H9 (cell line): Measurements from ENCODE around the gene MATN1. TPM values are rescaled to one million over a fixed set of nuclear protein-coding genes. Genes with fewer than 3 reads are reported as not detected.

ENCODE experiments used
- DNase-seq: peaks from one replicate; pipeline ENCODE4 v3.0.0-alpha.2; 2017
- H2AFZ ChIP-seq: one replicate; pipeline ENCODE4 v1.6.1; 2013; ENCODE audit warnings: mild to moderate bottlenecking, low read length, control low read depth, moderate library complexity
- H2AK5ac ChIP-seq: 2 replicates; pipeline ENCODE4 v1.6.1; 2013; ENCODE audit warnings: low read length, control low read depth, mixed read lengths; ENCODE audit not compliant: insufficient read length
- H2BK120ac ChIP-seq: one replicate; pipeline ENCODE4 v1.6.1; 2013; ENCODE audit warnings: low read depth, mild to moderate bottlenecking, low read length, control low read depth, inconsistent platforms; ENCODE audit not compliant: poor library complexity, severe bottlenecking
- H2BK12ac ChIP-seq: 2 replicates; pipeline ENCODE4 v1.6.1; 2013; ENCODE audit warnings: low read length, control low read depth, mixed read lengths, low read depth; ENCODE audit not compliant: insufficient read length
- H2BK15ac ChIP-seq: 2 replicates; pipeline ENCODE4 v1.6.1; 2013; ENCODE audit warnings: low read depth, low read length, control low read depth
- H2BK20ac ChIP-seq: one replicate; pipeline ENCODE4 v1.6.1; 2013; ENCODE audit warnings: low read depth, mild to moderate bottlenecking, low read length, control low read depth, inconsistent platforms; ENCODE audit not compliant: poor library complexity, severe bottlenecking
- H2BK5ac ChIP-seq: 2 replicates; pipeline ENCODE4 v1.6.1; 2013; ENCODE audit warnings: low read length, control low read depth, mixed read lengths; ENCODE audit not compliant: insufficient read length
- H3K14ac ChIP-seq: 2 replicates; pipeline ENCODE4 v1.6.1; 2013; ENCODE audit warnings: low read length, control low read depth; ENCODE audit not compliant: insufficient read depth
- H3K18ac ChIP-seq: 2 replicates; pipeline ENCODE4 v1.6.1; 2013; ENCODE audit warnings: low read depth, mild to moderate bottlenecking, mixed read lengths, low read length, control low read depth; ENCODE audit not compliant: insufficient read length
- H3K23ac ChIP-seq: 2 replicates; pipeline ENCODE4 v1.6.1; 2013; ENCODE audit warnings: low read length, control low read depth, mixed read lengths, low read depth; ENCODE audit not compliant: insufficient read length
- H3K23me2 ChIP-seq: 2 replicates; pipeline ENCODE4 v1.6.1; 2013; ENCODE audit warnings: low read depth, mild to moderate bottlenecking, mixed read lengths, low read length, control low read depth; ENCODE audit not compliant: insufficient read length, poor library complexity, severe bottlenecking
- H3K27ac ChIP-seq: 2 replicates; pipeline ENCODE4 v1.5.1; 2013; ENCODE audit warnings: low read length, control low read depth, mixed read lengths, low read depth; ENCODE audit not compliant: insufficient read length
- H3K27me3 ChIP-seq: 2 replicates; pipeline ENCODE4 v1.6.1; 2013; ENCODE audit warnings: low read length, control low read depth, inconsistent platforms; ENCODE audit not compliant: insufficient read depth
- H3K4ac ChIP-seq: 2 replicates; pipeline ENCODE4 v1.6.1; 2013; ENCODE audit warnings: low read depth, mild to moderate bottlenecking, control low read depth, inconsistent platforms, low read length, moderate library complexity
- H3K4me1 ChIP-seq: 2 replicates; pipeline ENCODE4 v1.6.1; 2013; ENCODE audit warnings: low read length, control low read depth, inconsistent platforms; ENCODE audit not compliant: insufficient read depth
- H3K4me2 ChIP-seq: 2 replicates; pipeline ENCODE4 v1.6.1; 2013; ENCODE audit warnings: low read length, control low read depth, mixed read lengths; ENCODE audit not compliant: insufficient read length, insufficient read depth
- H3K56ac ChIP-seq: 2 replicates; pipeline ENCODE4 v1.6.1; 2013; ENCODE audit warnings: low read depth, mild to moderate bottlenecking, mixed read lengths, low read length, control low read depth; ENCODE audit not compliant: insufficient read length
- H3K79me1 ChIP-seq: 2 replicates; pipeline ENCODE4 v1.6.1; 2013; ENCODE audit warnings: low read depth, mild to moderate bottlenecking, moderate library complexity, low read length, control low read depth, inconsistent platforms; ENCODE audit not compliant: insufficient read depth, poor library complexity, severe bottlenecking
- H3K79me2 ChIP-seq: 2 replicates; pipeline ENCODE4 v1.6.1; 2013; ENCODE audit warnings: low read length, control low read depth, inconsistent platforms; ENCODE audit not compliant: insufficient read depth
- H3K9ac ChIP-seq: 2 replicates; pipeline ENCODE4 v1.6.1; 2013; ENCODE audit warnings: low read length, control low read depth, mixed read lengths; ENCODE audit not compliant: insufficient read length; ENCODE audit errors: extremely low read depth
- H3K9me3 ChIP-seq: one replicate; pipeline ENCODE4 v1.6.1; 2013; ENCODE audit warnings: low read depth, low read length, inconsistent platforms; ENCODE audit not compliant: control insufficient read depth
- H3T11ph ChIP-seq: one replicate; pipeline ENCODE4 v1.6.1; 2013; ENCODE audit warnings: mild to moderate bottlenecking, low read length, control low read depth, inconsistent platforms
- H4K20me1 ChIP-seq: one replicate; pipeline ENCODE4 v1.6.1; 2013; ENCODE audit not compliant: control insufficient read depth, insufficient read length, insufficient read depth
- H4K5ac ChIP-seq: 2 replicates; pipeline ENCODE4 v1.6.1; 2013; ENCODE audit warnings: low read depth, mild to moderate bottlenecking, mixed read lengths, low read length, control low read depth; ENCODE audit not compliant: insufficient read length
- H4K8ac ChIP-seq: replicated peaks from 2 replicates; pipeline ENCODE4 v1.6.1; 2013; ENCODE audit warnings: low read length, control low read depth, mixed read lengths, low read depth; ENCODE audit not compliant: insufficient read length
- H4K91ac ChIP-seq: 2 replicates; pipeline ENCODE4 v1.6.1; 2013; ENCODE audit warnings: low read depth, mild to moderate bottlenecking, moderate library complexity, mixed read lengths, low read length, control low read depth; ENCODE audit not compliant: insufficient read length
- H3K27ac Mint-ChIP-seq, 3 experiments: 2 replicates in 2 of 3; 3 replicates in 1 of 3; pipeline ENCODE4 v1.8.0; 2020 to 2021; ENCODE audit warnings: mixed read lengths in 3 of 3, mild to moderate bottlenecking in 1 of 3, moderate library complexity in 1 of 3
- H3K27me3 Mint-ChIP-seq: 2 replicates; pipeline ENCODE4 v1.8.0; 2021; ENCODE audit warnings: low read depth, mild to moderate bottlenecking, moderate library complexity, mixed read lengths
- H3K36me3 Mint-ChIP-seq, 3 experiments: 2 replicates in 2 of 3; 3 replicates in 1 of 3; pipeline ENCODE4 v1.8.0; 2020 to 2021; ENCODE audit warnings: low read depth in 3 of 3, mixed read lengths in 3 of 3; ENCODE audit not compliant: insufficient read depth in 1 of 3
- H3K4me1 Mint-ChIP-seq, 2 experiments: 2 replicates each; pipeline ENCODE4 v1.8.0; 2020; ENCODE audit warnings: mixed read lengths in 2 of 2
- H3K4me3 Mint-ChIP-seq, 2 experiments: 2 replicates in 1 of 2; 3 replicates in 1 of 2; pipeline ENCODE4 v1.8.0; 2020 to 2021; ENCODE audit warnings: mild to moderate bottlenecking in 2 of 2, mixed read lengths in 2 of 2, moderate library complexity in 1 of 2
- H3K9me3 Mint-ChIP-seq, 2 experiments: 2 replicates in 1 of 2; 3 replicates in 1 of 2; pipeline ENCODE4 v1.8.0; 2020; ENCODE audit warnings: mild to moderate bottlenecking in 2 of 2, mixed read lengths in 2 of 2, moderate library complexity in 1 of 2
- CTCF ChIP-seq: fragments of 200-600 bp; sonication (generic); conservative IDR thresholded peaks from 3 replicates; pipeline ENCODE4 v1.8.0; 2021; ENCODE audit warnings: antibody characterized with exemption, mild to moderate bottlenecking
- WGBS: extraction: QIAGEN DNeasy Blood & Tissue Kit; methylation state at CpG from one replicate; pipeline ENCODE4 v1.1.7; 2013; ENCODE audit warnings: missing lambda C conversion rate, low lambda C conversion rate, mixed read lengths; ENCODE audit not compliant: insufficient read length; ENCODE audit errors: extremely low coverage; 5-methylcytosine and 5-hydroxymethylcytosine counted together
- total RNA-seq: library from RNA; stranded (reverse); gene quantifications from 2 replicates; pipeline ENCODE4 v1.2.1, GENCODE V29; 2021

Gene MATN1
- total RNA-seq, 1 experiment from 2014 or later: not detected

GRCh38 chr1:30753660-30754123, 30.3 kb upstream of the MATN1 start:
- H2BK12ac ChIP-seq: no peak overlapping the region
- no peak overlapping the region for H3K27ac ChIP-seq
- H4K91ac ChIP-seq: no peak overlapping the region
- H3K9me3 ChIP-seq: no peaks in the 10 kb centered on the region
- no peaks in the 10 kb centered on the region for H3K27me3 ChIP-seq
- H3K4ac ChIP-seq: no peak overlapping the region
- no peaks in the 10 kb centered on the region for H3K79me2 ChIP-seq
- H3K4me2 ChIP-seq: no peak overlapping the region
- H4K5ac ChIP-seq: no peak overlapping the region
- H4K8ac ChIP-seq: no peak overlapping the region
- H3K56ac ChIP-seq: no peak overlapping the region
- H3K36me3 Mint-ChIP-seq: no peaks in the 10 kb centered on the region
- no peak overlapping the region for H3K4me3 Mint-ChIP-seq
- H3K18ac ChIP-seq: no peak overlapping the region
- DNase-seq: no peak
- H3K9me3 Mint-ChIP-seq: no peaks in the 10 kb centered on the region
- H3K9ac ChIP-seq: no peak overlapping the region
- H2BK15ac ChIP-seq: no peak overlapping the region
- H3K27me3 Mint-ChIP-seq: no peaks in the 10 kb centered on the region; the same call in 1 of the 2 replicates
- H3K27ac Mint-ChIP-seq: no peak overlapping the region
- no peak overlapping the region for H3K14ac ChIP-seq
- H3K23me2 ChIP-seq: no peaks in the 10 kb centered on the region
- H3K23ac ChIP-seq: no peak overlapping the region
- no peak for TF ChIP-seq CTCF
- H2BK20ac ChIP-seq: no peak overlapping the region
- no peaks in the 10 kb centered on the region for H4K20me1 ChIP-seq
- no peak overlapping the region for H2AK5ac ChIP-seq
- no peak overlapping the region for H2BK5ac ChIP-seq
- H3K4me1 Mint-ChIP-seq: peaks cover 14 to 33% of the 10 kb centered on the region in 2 experiments
- H3T11ph ChIP-seq: no peak overlapping the region
- H2AFZ ChIP-seq: no peak overlapping the region
- H2BK120ac ChIP-seq: no peak overlapping the region
- WGBS: no CpG with 5 or more reads among the region's 13 CpGs
- no peaks in the 10 kb centered on the region; the same call in 1 of the 2 replicates for H3K4me1 ChIP-seq
- H3K79me1 ChIP-seq: no peaks in the 10 kb centered on the region
